ENCODE data around the gene SPEF2. TPM values are rescaled to one million over a fixed set of nuclear protein-coding genes. Genes with fewer than 3 reads are reported as not detected.
"Not testable (repeated sequence)": the region's sequence is repeated elsewhere in the genome, so short reads cannot be mapped to it uniquely, and the experiment has no call there.

Gene SPEF2
- total RNA-seq, 1 experiment from 2014 or later, result 0.87 TPM

GRCh38 chr5:35855187-35855586, 237.5 kb downstream of the SPEF2 start:
- in situ Hi-C loops (cut with HindIII; ENCODE audit: low pct_unique_long_range_greater_than_20kb, low sequenced_read_pairs), result no loop called here
- no peak overlapping the region for H3K27ac ChIP-seq (ENCODE audit: low read length)

GRCh38 chr5:35856186-35856764, 238.6 kb downstream of the SPEF2 start:
- H3K36me3 ChIP-seq (ENCODE audit: control insufficient read depth, insufficient read depth, low read length); H3K27me3 ChIP-seq (ENCODE audit: control insufficient read depth, insufficient read depth, low read length); DNase-seq (ENCODE audit: low read depth, low spot score); ATAC-seq; H3K9me3 ChIP-seq (ENCODE audit: control insufficient read depth, insufficient read depth, low read depth, low read length); CTCF ChIA-PET; intact Hi-C loops (cut with micrococcal nuclease; ENCODE audit: unreplicated experiment); H3K4me1 ChIP-seq (ENCODE audit: control insufficient read depth, insufficient read depth, low read length); H3K4me3 ChIP-seq (ENCODE audit: low read depth in 2 of 2, low read length in 2 of 2); BruUV-seq (replicated peaks); H3K27ac ChIP-seq (ENCODE audit: low read length); POLR2A ChIA-PET; in situ Hi-C loops (cut with HindIII; ENCODE audit: low pct_unique_long_range_greater_than_20kb, low sequenced_read_pairs): not testable (repeated sequence)

More at GRCh38 chr5:35855187-35855586, 237.5 kb downstream of the SPEF2 start:
- H3K27me3 ChIP-seq (ENCODE audit: control insufficient read depth, insufficient read depth, low read length), result no peaks in the 10 kb centered on the region
- DNase-seq (ENCODE audit: low read depth, low spot score) (no peak), ATAC-seq (no peak)
- no peaks in the 10 kb centered on the region for H3K36me3 ChIP-seq (ENCODE audit: control insufficient read depth, insufficient read depth, low read length)
- no peaks in the 10 kb centered on the region for H3K9me3 ChIP-seq (ENCODE audit: control insufficient read depth, insufficient read depth, low read depth, low read length)
- H3K4me1 ChIP-seq (ENCODE audit: control insufficient read depth, insufficient read depth, low read length), result no peaks in the 10 kb centered on the region
- POLR2A ChIA-PET, result no interaction called here
- intact Hi-C loops (cut with micrococcal nuclease; ENCODE audit: unreplicated experiment), result no loop called here
- CTCF ChIA-PET, result no interaction called here
- H3K4me3 ChIP-seq (ENCODE audit: low read depth in 2 of 2, low read length in 2 of 2), result no peak overlapping the region
- no peak for TF ChIP-seq TCF7L2 (IDR thresholded peaks at IDR 0.05; ENCODE audit: low read depth, low read length)
- TF ChIP-seq SIN3A (IDR thresholded peaks at IDR 0.05; ENCODE audit: borderline replicate concordance, insufficient read depth, low read depth, low read length), result no peak
- no peak for TF ChIP-seq POLR2AphosphoS5 (IDR thresholded peaks at IDR 0.05; ENCODE audit: low read depth, low read length)
- TF ChIP-seq REST (IDR thresholded peaks at IDR 0.05; ENCODE audit: insufficient read depth in 1 of 2, low read depth in 2 of 2, low read length in 1 of 2), result no peak
- TF ChIP-seq CTCF (IDR thresholded peaks at IDR 0.05), result no peak
- no TSS peak for BruUV-seq (replicated peaks)

GRCh38 chr5:35856765-35857351, 239.2 kb downstream of the SPEF2 start, which contains the start of gene IL7R:
TSS of gene IL7R (plus strand) at chr5:35856891. CDS start at chr5:35856978, 87 bp downstream.
- POLR2A ChIA-PET, result no interaction called here
- H3K9me3 ChIP-seq (ENCODE audit: control insufficient read depth, insufficient read depth, low read depth, low read length), result no peaks in the 10 kb centered on the region
- H3K4me3 ChIP-seq (ENCODE audit: low read depth in 2 of 2, low read length in 2 of 2), result no peak within 1 kb of the TSS
- in situ Hi-C loops (cut with HindIII; ENCODE audit: low pct_unique_long_range_greater_than_20kb, low sequenced_read_pairs) (no loop called here), intact Hi-C loops (cut with micrococcal nuclease; ENCODE audit: unreplicated experiment) (no loop called here)
- no peaks in the 10 kb centered on the region for H3K27me3 ChIP-seq (ENCODE audit: control insufficient read depth, insufficient read depth, low read length)
- no TSS peak for BruUV-seq (replicated peaks)
- no peak within 1 kb of the TSS for H3K27ac ChIP-seq (ENCODE audit: low read length)
- H3K36me3 ChIP-seq (ENCODE audit: control insufficient read depth, insufficient read depth, low read length), result no peaks in the 10 kb centered on the region
- ATAC-seq (no peak), DNase-seq (ENCODE audit: low read depth, low spot score) (no peak)
- CTCF ChIA-PET, result no interaction called here
- TF ChIP-seq REST (IDR thresholded peaks at IDR 0.05; ENCODE audit: insufficient read depth in 1 of 2, low read depth in 2 of 2, low read length in 1 of 2) (no peak), TCF7L2 (IDR thresholded peaks at IDR 0.05; ENCODE audit: low read depth, low read length) (no peak), CTCF (IDR thresholded peaks at IDR 0.05) (no peak), POLR2AphosphoS5 (IDR thresholded peaks at IDR 0.05; ENCODE audit: low read depth, low read length) (no peak), SIN3A (IDR thresholded peaks at IDR 0.05; ENCODE audit: borderline replicate concordance, insufficient read depth, low read depth, low read length) (no peak)
- no peaks in the 10 kb centered on the region for H3K4me1 ChIP-seq (ENCODE audit: control insufficient read depth, insufficient read depth, low read length)
